Activated CD4-positive, alpha-beta T cell treated with anti-CD3 and anti-CD28 coated beads, Interleukin-2, amount 50 U/mL, for 1 hour (primary cell): ENCODE measurements around the gene TENM4.
"Not testable (repeated sequence)": the region's sequence is repeated elsewhere in the genome, so short reads cannot be mapped to it uniquely, and the experiment has no call there.

ENCODE experiments used
- DNase-seq: peaks from one replicate; pipeline ENCODE4 v3.0.0-alpha.2; 2020

Gene TENM4

DNA sequence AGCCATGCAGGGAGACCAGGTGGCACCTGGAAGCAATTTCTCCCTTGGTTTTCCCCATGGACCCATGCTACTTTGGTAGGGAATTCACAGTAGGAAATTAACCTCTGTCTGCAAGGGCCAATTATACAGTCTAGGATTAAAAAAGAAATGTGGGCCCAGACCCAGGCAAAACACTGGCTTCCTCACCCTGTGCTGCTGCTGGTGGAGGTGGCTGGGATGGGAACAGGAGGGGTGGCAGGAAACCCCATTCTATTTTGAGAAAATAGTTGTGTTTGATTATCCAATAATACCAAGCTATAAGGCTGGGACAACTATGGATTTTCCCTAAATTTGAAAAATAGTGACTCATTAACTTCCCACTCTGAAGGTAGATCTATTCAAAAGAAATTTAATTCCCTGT is 449.1 kb downstream of the TENM4 start:
- no peak for DNase-seq

DNA sequence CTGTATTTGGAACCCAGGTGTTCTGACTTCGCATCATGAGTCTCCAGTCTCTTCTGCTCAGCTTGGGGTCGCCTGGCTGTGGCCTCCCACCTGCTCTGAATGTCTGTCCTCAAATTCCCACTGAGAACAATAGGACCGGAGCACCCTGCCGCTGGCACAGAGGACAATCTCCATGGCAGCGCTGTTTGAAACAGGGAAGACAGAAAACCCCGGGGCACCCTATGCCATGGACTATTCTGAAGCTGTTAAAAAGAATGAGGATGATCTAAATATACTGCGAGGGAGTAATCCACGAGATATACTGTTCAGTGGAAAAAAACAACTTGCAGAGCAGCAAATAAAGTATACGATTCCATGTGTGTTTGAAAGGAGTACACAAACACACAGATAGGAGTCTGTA is 450.6 kb downstream of the TENM4 start:
- DNase-seq, result no peak

DNA sequence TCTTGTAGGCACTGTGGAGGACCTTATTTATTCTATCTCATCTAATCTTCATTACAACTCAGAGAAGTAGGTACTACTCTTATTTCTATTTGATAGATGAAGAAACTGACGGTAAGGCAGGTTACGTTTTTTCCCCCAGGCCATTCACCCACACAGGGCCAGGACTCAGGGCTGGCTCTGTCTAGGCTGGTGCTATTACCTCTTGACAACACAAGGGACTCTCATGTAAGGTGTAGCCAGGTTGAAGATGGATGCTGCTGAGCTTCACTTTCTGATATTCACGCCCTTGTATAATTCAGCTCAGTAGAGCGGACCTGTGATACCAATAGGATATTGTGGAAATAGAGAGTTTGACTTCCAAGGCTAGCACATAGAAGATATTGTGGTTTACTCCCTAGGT is 453.1 kb downstream of the TENM4 start:
- no peak for DNase-seq

DNA sequence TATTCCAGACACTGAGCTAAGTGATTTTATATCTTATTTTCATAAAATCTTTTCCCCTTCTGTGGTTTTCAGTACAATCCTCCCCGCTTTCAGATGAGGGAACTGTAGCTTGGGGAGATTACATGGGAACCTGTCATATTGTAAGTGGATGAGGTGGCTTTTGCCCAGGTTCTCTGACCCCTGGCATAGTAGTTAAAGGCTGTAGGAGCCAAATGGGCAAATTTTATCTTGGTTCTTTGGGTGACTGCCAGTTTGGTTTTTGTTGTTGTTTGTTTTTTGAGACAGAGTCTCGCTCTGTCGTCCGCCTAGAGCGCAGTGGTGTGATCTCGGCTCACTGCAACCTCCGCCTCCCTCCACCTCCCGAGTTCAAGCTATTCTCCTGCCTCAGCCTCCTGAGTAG is 454.5 kb downstream of the TENM4 start:
- no peak for DNase-seq

DNA sequence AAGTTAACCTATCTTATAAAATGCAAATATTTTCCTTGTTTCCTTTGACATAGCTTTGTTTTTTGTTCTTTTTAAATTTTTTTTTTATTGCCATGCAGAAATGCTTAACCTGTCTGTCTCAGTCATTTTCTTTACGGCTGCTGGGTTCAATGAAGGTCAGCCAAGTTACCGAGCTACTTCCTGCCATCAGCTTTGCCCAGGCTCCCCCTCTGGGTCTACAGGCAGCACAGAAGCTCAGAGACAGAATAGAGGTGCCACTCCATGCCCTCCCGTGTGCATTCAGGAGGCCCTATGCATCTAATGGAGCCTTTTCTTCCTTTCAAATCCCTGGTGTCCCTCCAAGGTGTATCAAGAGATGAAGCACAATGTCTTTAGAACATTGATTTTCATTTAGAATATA is 455.2 kb downstream of the TENM4 start:
- DNase-seq, result no peak

DNA sequence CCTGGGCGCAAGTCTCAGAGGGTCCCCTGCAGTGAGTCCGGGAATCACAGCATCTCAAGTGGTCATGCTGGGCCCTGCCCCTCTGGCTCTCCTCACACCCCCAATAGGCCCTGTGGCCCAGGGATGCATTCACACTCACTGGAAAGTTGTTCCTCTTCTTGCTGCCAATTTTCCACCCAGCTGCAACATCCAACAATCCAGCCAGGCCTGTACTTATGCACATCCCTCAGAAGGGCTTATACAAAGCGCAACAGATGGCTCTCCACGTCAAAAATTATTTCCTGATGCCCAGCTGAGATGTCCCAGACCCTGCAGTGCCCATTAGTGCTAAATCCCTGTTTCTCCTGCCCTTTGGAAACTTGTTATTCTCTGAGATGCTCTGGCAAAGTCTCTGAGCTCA is 458.4 kb downstream of the TENM4 start:
- DNase-seq, result no peak

DNA sequence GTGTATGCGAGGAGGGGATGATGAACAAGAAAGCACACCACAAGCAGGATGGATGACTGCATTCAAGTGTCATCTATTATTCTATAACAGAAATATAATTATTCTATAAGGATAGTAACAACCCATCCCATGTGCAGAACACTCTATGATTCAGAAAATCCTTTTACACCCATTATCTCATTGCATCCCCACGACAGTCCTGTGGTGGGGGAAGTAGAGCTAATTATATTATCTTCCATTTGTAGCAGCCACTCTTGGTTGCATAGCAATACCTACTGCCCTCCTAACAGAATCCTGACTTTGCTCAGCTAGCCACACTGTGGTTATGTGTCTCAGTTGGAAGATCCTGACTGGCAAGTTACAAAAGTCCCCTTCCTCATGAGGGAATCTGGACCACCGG is 459.7 kb downstream of the TENM4 start:
- no peak for DNase-seq

DNA sequence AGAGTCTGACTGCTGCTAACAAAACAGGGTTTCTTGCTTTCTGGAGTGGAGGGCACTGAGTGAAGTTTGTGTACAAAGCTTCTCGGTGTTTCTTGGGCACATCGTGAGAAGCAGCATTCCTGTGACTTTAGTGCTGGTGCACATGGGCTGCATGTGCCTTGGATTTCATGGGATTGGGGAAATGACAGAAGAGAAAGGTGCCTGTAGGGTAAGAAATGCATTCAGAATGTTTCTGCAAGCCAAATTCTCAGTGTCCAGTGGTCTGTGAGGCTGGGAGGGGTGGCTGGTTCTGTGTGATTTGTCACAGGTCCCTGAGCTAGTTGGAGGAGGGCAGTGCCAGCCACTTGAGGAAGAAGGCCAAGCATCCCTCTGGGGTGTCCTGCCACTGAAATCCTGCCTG is 462.0 kb downstream of the TENM4 start:
- no peak for DNase-seq

DNA sequence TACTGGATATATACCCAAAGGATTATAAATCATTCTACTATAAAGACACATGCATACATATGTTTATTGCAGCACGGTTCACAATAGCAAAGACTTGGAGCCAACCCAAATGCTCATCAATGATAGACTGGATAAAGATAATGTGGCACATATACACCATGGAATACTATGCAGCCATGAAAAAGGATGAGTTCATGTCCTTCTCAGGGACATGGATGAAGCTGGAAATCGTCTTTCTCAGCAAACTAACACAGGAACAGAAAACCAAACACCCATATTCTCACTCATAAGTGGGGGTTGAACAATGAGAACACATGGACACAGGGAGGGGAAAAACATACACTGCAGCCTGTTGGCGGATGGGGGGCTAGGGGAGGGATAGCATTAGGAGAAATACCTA is 463.0 kb downstream of the TENM4 start:
- not testable (repeated sequence) for DNase-seq

DNA sequence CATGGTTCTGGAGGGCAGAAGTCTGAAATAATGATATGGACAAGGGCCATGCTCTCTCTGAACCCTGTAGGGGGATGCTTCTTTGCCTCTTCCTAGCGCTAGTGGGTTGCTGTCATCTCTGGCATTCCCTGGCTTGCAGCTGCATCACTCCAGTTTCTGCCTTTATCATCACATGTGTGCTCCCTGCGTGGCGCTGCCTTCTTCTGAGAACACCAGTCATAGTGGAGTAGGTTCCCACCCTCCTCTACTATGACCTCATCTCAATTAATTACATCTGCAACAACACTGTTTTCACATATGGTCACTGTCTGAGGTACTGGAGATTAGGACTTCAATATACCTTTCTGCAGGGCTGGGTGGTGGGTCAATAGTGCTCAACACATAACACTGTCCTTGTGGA is 463.8 kb downstream of the TENM4 start:
- DNase-seq, result no peak

DNA sequence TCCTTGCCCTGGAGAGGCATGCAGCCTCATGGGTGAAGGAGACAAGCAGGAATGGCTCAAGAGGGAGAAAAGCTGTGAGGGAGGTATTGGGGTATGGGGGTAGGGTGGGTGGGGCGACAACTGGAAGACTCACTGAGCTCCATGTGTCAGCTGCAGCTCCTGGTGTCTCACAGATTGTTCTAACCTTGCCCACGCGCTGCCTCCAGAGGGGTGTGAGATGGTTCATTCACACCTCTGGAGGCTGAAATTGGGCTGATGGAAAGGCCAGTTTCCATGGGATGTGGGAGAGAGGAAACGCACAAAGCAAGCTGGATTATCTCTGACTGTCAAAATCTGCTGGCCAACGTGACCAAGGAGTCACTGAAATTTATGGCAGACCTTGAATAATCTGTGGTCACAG is 465.7 kb downstream of the TENM4 start:
- DNase-seq, result no peak

DNA sequence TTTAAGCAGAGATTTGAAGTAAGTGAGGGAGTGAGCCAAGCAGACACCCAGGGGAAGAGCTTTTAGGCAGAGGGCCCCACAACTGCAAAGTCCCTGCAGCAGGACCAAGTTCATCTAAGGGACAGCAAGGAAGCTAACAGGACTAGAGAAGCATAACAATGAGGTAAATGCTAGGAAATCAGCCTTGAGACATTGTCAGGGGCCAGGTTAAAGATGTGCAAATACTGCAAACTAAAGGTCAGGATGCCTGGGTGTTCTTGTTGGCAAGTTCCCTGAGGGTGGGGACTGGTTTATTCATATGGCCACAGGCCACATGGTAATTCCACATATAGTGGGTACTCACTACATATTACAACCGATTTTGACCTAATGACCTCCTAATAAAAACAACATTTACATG is 467.0 kb downstream of the TENM4 start:
- no peak for DNase-seq

DNA sequence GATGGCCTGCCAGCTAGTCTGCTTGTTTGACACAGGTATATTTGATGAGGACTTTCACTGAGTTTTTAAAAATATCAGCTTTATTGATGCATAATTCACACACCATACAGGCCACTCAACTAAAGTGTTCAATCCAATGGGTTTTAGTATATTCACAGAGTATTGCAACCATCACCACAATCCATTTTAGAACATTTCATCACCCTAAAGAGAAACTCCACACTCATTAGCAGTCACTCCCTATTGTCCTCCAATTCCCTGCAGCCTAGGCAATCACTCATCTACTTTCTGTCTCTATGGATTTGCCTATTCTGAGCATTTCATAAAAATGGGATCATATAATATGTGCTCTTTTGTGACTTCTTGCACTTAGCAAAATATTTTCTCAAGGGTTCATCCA is 468.2 kb downstream of the TENM4 start:
- DNase-seq, result no peak

DNA sequence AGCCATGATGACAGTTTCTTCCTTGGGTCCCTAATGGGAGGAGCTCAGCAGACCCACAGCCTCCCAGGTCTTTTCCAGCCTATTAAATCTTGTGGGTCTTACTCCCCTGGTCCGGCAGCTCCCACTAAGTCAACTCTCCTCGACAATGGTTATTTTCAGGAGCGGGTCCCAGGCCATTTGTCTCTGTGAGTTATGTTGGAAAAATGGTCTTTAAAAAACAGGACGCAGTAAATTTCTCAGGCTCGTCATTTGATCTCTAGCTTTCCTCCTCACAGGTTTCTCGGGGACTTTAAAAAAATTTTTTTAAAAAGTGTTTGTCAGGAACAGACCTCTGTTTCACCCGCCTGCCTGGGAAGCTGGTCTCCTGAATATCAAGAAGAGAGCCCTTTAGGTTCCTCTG is 468.7 kb downstream of the TENM4 start:
- DNase-seq, result no peak

DNA sequence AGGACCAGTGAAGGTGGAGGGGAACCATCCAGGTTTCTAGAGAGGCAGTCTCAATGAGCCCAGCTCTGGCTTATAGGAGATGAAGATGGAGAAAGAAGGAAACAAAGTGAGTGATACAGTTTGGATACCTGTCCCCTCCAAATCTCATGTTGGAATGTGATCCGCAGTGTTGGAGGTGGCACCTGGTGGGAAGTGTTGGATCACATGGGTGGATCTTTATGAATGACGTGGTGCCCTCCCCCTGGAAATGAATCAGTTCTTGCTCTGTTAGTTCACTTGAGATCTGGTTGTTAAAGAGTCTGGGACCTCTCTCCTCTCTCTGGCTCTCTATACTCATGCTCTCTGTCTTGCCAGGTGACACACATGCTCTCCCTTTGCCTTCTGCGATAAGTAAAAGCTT is 473.0 kb downstream of the TENM4 start:
- no peak for DNase-seq

DNA sequence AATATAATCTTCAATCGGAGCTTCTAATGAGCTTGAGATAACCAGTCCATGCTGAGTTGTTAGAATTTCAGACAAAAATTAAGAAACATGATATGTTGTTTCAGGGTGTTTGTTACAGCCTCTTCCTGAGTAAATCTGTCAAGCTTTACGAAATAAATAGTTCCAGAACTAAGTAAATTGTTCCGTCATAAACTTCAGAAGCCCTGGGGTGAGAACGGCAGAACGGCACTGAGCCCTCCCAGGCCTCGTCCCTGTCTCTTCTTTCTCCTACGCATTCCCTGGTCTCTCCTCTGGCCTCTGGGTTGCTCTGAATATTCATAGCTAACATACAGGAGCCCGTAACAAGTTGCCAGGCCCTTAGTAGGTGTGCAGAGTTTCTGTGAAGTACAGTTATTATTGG is 475.4 kb downstream of the TENM4 start:
- no peak for DNase-seq

DNA sequence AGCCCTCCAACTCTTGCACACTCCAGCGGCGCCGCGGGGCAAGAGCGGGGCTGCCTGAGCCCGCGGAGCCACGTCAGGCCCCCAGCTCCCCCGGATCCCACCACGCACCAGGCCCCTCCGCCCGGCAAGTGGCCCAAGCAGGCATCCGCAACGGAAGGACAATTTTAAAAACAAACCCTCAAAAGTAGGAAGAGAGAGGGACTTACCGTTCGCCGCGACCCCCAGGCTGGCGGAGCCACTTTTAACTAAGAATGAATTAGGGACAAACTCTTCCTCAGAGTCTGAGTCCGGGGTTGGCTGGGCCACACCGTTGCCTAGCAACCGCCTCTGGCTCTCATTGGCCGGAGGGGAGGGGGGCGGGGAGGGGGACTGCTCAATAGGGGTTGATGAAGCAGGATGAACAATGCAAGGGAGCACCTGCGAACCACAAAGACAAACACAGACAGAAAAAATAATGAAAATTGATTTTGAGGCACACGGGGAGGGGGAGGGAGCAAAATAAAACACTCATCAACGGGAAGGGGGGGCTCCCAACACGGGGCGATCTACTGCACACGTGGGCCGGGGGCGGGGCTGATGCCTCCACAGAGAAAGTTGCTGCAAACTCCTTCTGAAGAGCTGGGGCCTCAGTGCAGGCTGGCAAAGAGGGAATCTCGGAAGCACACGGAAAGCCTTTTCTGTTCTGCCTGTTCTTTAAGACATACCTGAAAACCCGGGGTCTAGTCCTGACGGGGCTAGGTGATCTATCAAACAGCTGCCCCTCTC is 478.7 kb downstream of the TENM4 start:
- DNase-seq, result no peak

DNA sequence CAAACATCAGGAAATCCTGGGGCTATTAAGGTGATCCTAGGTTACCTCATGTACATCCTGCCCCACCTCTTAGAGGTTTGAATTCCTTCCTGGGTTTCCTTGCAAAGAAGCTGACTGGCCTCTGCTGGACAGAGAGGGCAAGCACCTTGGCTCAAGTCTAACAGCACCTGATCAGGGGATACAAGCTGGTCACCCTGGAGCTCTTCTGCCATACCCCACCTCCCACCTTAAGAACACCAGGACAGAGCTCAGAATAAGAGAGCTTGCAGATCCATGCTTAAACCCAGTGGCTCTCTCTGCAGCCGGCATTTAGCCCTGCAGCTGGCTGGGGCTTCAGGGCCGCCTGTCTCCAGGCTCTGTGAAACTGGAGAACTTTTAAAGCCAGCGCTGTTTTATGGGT is 479.6 kb downstream of the TENM4 start:
- DNase-seq, result no peak

DNA sequence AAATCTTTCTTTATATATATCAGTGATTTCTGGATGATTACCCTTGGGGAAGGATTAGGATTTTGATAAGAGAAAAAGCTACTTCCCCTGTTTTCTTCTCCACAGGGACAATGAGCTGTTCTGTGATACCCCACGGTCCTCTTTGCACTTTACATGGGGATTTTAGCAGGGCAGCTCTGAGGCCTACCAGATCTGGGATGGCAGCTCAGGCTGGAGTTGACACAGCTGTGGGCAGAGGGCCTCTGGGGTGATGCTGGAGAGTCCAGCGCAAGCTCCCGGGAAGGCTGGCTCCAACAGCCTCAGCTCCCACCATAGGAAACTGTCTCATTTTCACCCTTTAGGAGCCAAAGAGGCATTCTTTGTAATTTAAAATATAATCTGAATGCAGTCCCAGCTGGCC is 482.4 kb downstream of the TENM4 start:
- DNase-seq, result no peak

DNA sequence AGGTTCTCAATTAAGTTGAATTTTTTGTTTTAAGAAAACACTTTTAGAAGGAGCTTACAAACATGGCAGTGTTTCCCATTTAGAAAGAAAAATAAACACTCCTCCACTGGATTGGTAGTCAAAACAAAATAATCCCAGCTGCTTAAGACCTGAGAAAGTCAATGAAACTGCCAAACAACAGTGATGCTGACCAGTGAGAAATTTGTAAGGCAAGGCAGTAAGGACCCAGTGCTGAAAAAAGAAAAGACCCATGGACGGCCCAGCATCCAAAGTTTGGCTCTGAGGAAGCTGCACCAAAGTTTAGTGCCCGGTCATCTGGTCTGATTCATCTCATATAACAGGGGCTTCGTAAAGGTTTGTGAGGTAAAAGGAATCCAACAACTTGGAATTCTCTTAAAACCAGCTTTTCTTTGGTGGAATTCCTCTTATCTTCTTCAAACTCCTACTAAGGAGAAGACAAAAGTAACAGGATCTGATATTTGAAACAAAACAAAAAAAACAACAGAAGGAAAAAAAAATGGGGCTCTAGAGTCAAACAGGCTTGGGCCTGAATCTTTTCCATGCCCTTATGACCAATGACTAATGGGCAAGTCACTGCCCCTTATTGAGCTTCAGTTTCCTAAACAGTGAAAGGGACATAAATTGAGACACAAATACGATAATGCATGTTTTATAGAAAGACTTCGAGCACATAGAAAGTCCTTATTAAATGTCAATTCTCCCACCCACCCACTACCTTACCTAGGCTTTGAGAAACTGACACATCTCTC is 483.2 kb downstream of the TENM4 start:
- DNase-seq, result no peak

DNA sequence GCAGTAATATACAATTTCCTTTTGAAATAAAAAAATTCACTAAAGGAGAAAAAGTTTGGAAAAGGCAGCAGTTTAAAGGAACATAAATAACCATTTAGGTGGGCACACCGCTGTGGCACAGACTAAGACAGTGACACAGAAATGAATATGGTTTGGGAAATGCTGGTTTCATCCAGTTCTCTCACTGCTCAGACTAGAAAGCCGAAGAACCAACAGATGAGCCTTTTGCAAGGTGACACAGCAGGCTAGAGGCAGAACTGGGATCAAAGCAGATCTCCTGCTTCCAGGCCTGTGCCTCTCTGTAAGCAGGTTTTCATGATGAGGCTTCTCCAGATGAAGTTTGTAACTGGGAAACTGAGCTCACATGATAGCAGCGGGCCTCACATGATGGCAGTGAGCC is 486.1 kb downstream of the TENM4 start:
- DNase-seq, result no peak

DNA sequence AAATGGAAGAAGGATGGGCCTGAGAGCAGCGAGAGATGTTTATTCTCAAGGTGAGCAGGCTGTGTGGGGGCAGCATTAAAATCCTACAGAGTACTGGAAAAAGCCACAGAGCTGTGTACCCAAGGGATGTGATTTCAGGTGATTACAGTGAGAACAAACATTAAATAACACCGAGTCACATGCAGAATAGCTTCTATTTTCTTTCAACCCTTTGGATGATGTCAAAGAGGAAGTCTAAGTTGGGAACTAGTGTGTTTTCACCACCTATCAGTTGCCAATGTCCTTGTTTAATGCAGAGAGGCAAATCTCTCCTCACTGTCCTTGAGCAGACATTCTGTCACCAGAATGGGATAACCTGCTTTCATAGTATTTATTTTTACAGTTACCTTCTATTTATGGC is 486.6 kb downstream of the TENM4 start:
- DNase-seq, result no peak

DNA sequence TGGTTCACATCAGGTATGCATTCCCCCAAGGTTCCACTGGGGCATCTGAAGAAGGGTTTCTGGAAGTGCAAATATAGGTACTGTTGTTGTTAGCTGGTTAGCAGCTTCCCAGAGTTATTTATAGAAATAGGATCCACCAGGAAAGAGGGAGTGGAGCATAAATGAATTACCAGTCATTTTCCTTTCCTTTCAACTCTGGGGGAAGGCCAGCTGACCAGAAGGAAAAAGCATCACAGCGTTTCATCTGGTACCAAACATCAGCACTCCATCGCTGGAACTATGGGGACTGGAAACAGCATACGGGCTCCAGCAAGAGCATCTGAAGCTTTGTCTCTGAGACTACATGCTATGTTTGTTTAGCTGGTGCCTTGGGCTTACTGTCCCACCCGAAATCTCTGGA is 487.9 kb downstream of the TENM4 start:
- no peak for DNase-seq

DNA sequence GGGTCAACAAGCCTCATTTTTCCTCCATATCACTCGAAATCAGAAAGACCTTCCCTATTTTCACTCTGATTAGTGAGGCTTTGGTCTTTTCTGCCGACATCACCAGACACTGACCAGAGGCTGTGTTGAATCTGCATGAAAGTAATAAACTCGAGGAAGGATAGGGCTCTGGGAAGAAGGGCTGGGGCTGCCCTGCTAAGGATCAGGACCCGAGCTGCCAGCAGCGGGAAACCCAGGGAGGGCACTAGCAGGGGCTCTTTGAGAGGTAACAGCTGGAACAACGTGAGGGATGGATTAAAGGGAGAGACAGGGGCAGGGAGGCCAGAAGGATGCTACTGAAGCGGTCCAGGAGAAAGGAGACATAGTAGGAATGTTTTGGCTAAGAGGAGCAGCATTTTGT is 488.7 kb downstream of the TENM4 start:
- DNase-seq, result no peak
